ENCODE measurements around the gene ECI1.

Gene ECI1

GRCh38 chr16:2298621-2299020, 47.2 kb upstream of the ECI1 start:
- no peaks in the 10 kb centered on the region for H3K79me2 ChIP-seq (ENCODE audit: insufficient read depth, low read length)
- no peaks in the 10 kb centered on the region for H3K36me3 ChIP-seq (ENCODE audit: insufficient read depth, low read length)
- H3K27me3 ChIP-seq (ENCODE audit: insufficient read depth, low read length): 0 out of 2 replicates have a peak, but pooled peaks cover 7% of the 10 kb centered on the region
- no peak overlapping the region for H3K27ac ChIP-seq (ENCODE audit: low read depth, low read length, poor library complexity, severe bottlenecking)
- H3K9me2 ChIP-seq (ENCODE audit: low read depth, low read length): no peaks in the 10 kb centered on the region
- H3K4me1 ChIP-seq (ENCODE audit: insufficient read depth, low read length, severe bottlenecking): no peaks in the 10 kb centered on the region
- no peaks in the 10 kb centered on the region for H4K20me1 ChIP-seq (ENCODE audit: insufficient read depth, low read length)
- no peak overlapping the region for H3K4me3 ChIP-seq (ENCODE audit: low read depth, low read length, poor library complexity, severe bottlenecking)
- TF ChIP-seq EZH2 (IDR thresholded peaks at IDR 0.05; ENCODE audit: borderline replicate concordance, low read length) (no peak), CTCF (IDR thresholded peaks at IDR 0.05; ENCODE audit: low read length) (no peak)
- no peaks in the 10 kb centered on the region for H3F3A ChIP-seq (ENCODE audit: insufficient read depth, low read length)
- no peak overlapping the region for H2AFZ ChIP-seq (ENCODE audit: low read length)
- no peak overlapping the region for H3K4me2 ChIP-seq (ENCODE audit: low read length)
- no peaks in the 10 kb centered on the region for H3K9me3 ChIP-seq (ENCODE audit: low read length)
- no peak overlapping the region for H3K9ac ChIP-seq (ENCODE audit: low read length)

- H3K27ac ChIP-seq (ENCODE audit: low read depth, low read length, poor library complexity, severe bottlenecking): no peak overlapping the region
- TF ChIP-seq EZH2 (IDR thresholded peaks at IDR 0.05; ENCODE audit: borderline replicate concordance, low read length) (no peak), CTCF (IDR thresholded peaks at IDR 0.05; ENCODE audit: low read length) (no peak)
- H3K4me3 ChIP-seq (ENCODE audit: low read depth, low read length, poor library complexity, severe bottlenecking): no peak overlapping the region
- H3K4me1 ChIP-seq (ENCODE audit: insufficient read depth, low read length, severe bottlenecking): no peaks in the 10 kb centered on the region
- no peaks in the 10 kb centered on the region for H3K9me3 ChIP-seq (ENCODE audit: low read length)
- no peaks in the 10 kb centered on the region for H4K20me1 ChIP-seq (ENCODE audit: insufficient read depth, low read length)
- H3K9me2 ChIP-seq (ENCODE audit: low read depth, low read length): no peaks in the 10 kb centered on the region
- no peaks in the 10 kb centered on the region for H3K36me3 ChIP-seq (ENCODE audit: insufficient read depth, low read length)
- no peak overlapping the region for H2AFZ ChIP-seq (ENCODE audit: low read length)
- H3K27me3 ChIP-seq (ENCODE audit: insufficient read depth, low read length): 0 out of 2 replicates have a peak, but pooled peaks cover 7% of the 10 kb centered on the region
- H3K79me2 ChIP-seq (ENCODE audit: insufficient read depth, low read length): no peaks in the 10 kb centered on the region
- no peaks in the 10 kb centered on the region for H3F3A ChIP-seq (ENCODE audit: insufficient read depth, low read length)
- no peak overlapping the region for H3K9ac ChIP-seq (ENCODE audit: low read length)
- H3K4me2 ChIP-seq (ENCODE audit: low read length): no peak overlapping the region
Observed at GRCh38 chr16:2297506-2297860, 46.1 kb upstream of the ECI1 start.

GRCh38 chr16:2296661-2297505, 45.5 kb upstream of the ECI1 start:
- H3K9me2 ChIP-seq (ENCODE audit: low read depth, low read length): no peaks in the 10 kb centered on the region
- H3F3A ChIP-seq (ENCODE audit: insufficient read depth, low read length): no peaks in the 10 kb centered on the region
- no peak overlapping the region for H3K4me3 ChIP-seq (ENCODE audit: low read depth, low read length, poor library complexity, severe bottlenecking)
- H3K9ac ChIP-seq (ENCODE audit: low read length): no peak overlapping the region
- no peaks in the 10 kb centered on the region for H3K36me3 ChIP-seq (ENCODE audit: insufficient read depth, low read length)
- 0 out of 2 replicates have a peak, but pooled peaks cover 7% of the 10 kb centered on the region for H3K27me3 ChIP-seq (ENCODE audit: insufficient read depth, low read length)
- TF ChIP-seq EZH2 (IDR thresholded peaks at IDR 0.05; ENCODE audit: borderline replicate concordance, low read length) (no peak), CTCF (IDR thresholded peaks at IDR 0.05; ENCODE audit: low read length) (peak; percentile 65)
- H3K27ac ChIP-seq (ENCODE audit: low read depth, low read length, poor library complexity, severe bottlenecking): no peak overlapping the region
- no peaks in the 10 kb centered on the region for H3K4me1 ChIP-seq (ENCODE audit: insufficient read depth, low read length, severe bottlenecking)
- H3K4me2 ChIP-seq (ENCODE audit: low read length): no peak overlapping the region
- H3K9me3 ChIP-seq (ENCODE audit: low read length): no peaks in the 10 kb centered on the region
- no peaks in the 10 kb centered on the region for H3K79me2 ChIP-seq (ENCODE audit: insufficient read depth, low read length)
- H4K20me1 ChIP-seq (ENCODE audit: insufficient read depth, low read length): no peaks in the 10 kb centered on the region
- H2AFZ ChIP-seq (ENCODE audit: low read length): no peak overlapping the region
